AG10803 (cell line): ENCODE measurements around the gene ITPR2.
A peak's percentile ranks its signal among the peaks of the same experiment; 100 is the strongest.
"Not testable (repeated sequence)": the region's sequence is repeated elsewhere in the genome, so short reads cannot be mapped to it uniquely, and the experiment has no call there.

Experiments
- DNase-seq: peaks from one replicate; pipeline ENCODE4 v3.0.0; 2010; ENCODE audit warnings: low read depth
- H3K4me3 ChIP-seq: 2 replicates; pipeline ENCODE4 v1.5.1; 2011; ENCODE audit warnings: mild to moderate bottlenecking, low read length, control low read depth
- TF ChIP-seq, protein P1 (sequence below): conservative IDR thresholded peaks from 2 replicates; pipeline ENCODE4 v1.5.1; 2011; ENCODE audit warnings: mild to moderate bottlenecking, low read length, control low read depth, inconsistent platforms

Gene ITPR2

DNA sequence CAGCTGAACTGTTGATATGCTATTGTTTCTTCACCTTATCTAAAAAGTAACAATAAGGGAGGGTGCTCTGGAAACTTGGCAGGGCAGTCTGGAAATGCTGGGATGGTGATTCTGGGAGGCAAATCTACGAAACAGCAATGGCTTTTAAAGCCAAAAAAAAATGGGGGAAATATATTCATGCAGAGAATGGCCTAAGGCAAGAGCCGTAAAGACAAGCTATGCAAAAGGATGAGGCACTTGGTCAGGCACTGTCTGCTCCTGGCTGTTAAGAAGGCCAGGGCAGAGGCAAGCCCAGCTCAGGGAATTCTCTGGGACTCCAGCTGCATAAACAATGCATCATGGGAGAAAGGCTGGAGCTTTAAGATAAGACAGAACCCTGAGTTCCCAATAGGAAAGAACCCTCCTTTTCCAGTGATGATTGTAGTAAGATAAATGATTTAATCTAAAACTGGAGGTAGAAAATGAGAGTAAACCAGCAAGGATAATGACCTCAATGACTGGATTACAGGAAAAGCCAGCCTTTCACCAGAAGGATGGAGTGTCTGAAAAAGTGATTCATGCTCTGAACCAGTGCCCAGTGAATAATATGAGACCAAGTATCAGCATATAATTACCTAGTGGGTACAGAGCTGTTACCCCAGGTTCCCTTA is 46.0 kb downstream of the ITPR2 start:
- TF ChIP-seq, protein P1, sequence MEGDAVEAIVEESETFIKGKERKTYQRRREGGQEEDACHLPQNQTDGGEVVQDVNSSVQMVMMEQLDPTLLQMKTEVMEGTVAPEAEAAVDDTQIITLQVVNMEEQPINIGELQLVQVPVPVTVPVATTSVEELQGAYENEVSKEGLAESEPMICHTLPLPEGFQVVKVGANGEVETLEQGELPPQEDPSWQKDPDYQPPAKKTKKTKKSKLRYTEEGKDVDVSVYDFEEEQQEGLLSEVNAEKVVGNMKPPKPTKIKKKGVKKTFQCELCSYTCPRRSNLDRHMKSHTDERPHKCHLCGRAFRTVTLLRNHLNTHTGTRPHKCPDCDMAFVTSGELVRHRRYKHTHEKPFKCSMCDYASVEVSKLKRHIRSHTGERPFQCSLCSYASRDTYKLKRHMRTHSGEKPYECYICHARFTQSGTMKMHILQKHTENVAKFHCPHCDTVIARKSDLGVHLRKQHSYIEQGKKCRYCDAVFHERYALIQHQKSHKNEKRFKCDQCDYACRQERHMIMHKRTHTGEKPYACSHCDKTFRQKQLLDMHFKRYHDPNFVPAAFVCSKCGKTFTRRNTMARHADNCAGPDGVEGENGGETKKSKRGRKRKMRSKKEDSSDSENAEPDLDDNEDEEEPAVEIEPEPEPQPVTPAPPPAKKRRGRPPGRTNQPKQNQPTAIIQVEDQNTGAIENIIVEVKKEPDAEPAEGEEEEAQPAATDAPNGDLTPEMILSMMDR, result no peak

DNA sequence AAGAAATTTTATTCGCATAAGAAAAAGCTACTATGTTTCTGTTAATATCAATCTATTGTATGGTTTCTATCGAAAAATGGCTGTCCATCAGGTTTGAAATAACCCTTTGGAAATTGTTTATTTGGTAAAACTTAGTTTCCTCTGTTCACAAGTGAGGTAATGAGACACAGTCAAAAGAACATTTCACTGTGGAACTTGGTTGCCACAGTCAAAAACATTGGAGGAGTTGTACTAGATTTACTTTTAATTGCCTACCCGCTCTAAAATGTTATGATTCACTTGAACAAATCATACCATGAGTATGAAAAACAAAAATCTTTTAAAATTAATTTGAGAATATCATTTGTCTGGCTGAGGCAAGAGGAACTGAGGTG is 46.5 kb downstream of the ITPR2 start:
- no peak for DNase-seq
- no peak overlapping the region for H3K4me3 ChIP-seq
- TF ChIP-seq, protein P1, result no peak

More for the DNA sequence above, 46.0 kb downstream of the ITPR2 start:
- H3K4me3 ChIP-seq, result no peak overlapping the region
- DNase-seq, result peak; percentile 64

DNA sequence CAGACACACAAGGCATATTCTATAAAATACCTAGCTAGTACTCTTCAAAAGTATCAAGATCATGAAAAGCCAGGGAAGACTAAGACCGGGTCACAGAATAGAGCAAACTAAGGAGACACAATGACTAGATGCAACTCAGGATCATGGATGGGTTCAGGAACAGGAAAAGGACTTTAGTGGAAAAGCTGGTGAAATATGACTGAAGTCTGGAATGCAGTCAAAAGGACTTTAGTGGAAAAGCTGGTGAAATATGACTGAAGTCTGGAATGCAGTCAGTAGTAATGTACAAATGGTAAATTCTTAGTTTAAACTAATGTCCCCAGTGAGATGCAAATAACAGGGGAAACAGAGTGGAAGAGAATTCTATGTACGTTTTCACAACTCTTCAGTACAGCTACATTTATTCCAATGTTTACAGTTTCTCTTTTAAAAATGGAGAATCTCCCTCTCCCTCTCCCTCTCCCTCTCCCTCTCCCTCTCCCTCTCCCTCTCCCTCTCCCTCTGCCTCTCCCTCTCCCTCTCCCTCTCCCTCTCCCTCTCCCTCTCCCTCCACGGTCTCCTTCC is 49.1 kb downstream of the ITPR2 start:
- not testable (repeated sequence) for DNase-seq

DNA sequence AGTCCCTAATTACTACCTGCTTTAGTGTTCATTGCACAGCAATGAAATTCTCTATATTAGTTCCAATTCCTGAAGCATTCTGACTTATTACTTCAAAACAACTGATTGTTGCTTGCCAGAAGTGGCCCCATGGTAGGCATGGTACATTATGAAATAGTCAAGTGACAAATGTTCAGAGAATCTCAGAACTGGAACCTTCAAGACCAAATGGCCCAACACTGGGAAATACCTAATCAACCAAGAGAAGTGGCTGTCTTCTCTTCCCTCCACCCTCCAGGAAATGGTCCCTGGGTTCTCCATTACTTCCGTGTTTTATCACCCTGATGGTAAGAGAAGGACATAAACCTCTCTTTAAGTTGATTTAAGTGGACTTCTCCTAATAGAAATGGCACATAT is 49.9 kb downstream of the ITPR2 start:
- TF ChIP-seq, protein P1, result no peak

More for the DNA sequence above, 49.1 kb downstream of the ITPR2 start:
- H3K4me3 ChIP-seq, result not testable (repeated sequence)

DNA sequence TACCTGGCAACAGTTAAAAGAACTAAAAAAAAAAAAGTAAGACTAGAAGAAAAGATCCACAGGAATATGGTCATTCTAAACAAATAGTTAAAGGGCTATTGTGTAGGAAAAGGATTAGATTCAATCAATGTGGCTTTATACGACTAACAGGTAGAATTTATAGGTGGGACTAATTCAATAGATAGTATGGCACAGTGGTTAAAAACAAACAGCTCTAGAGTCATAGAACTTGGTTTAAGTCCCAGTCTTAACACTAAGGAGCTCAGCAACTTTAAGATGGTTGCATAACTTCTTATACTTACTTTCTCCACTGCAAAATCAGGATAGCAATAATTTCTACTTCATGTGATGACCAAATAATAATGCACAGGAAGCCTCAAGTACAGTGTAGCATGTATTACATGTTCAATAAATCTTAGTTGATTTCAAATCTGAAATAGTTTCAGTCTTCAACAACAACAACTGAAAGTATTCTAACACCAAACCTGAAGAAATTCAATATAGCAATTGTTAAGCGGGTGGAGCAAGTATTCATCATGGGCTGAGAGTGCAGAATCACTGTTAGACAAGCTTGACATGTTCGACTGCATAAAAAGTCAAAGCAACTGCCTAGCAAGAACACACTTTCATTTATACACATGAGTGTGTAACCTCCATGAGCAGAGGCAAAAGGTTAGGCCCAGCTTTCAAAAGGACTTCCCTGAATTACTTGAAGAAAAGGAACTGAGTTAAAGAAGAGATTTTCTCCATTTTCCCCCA is 50.4 kb downstream of the ITPR2 start:
- TF ChIP-seq, protein P1, result no peak
- no peak overlapping the region for H3K4me3 ChIP-seq
- DNase-seq, result no peak

More for the DNA sequence above, 49.9 kb downstream of the ITPR2 start:
- no peak overlapping the region for H3K4me3 ChIP-seq
- no peak for DNase-seq

DNA sequence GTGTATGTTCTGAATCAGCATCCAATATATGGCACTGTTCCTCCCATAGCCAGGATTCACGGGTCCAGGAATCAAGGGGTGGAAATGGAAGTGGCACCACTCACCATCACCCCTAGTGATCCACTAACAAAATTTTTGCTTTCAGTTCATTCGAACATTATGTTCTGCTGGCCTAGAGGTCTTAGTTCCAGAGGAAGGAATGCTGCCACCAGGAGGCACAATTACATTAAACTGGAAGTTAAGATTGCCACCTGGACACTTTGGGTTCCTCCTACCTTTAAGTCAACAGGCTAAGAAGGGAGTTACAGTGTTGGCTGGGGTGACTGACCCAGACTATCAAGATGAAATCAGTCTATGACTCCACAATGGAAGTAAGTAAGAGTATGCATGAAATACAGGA is 52.3 kb downstream of the ITPR2 start:
- not testable (repeated sequence) for DNase-seq

DNA sequence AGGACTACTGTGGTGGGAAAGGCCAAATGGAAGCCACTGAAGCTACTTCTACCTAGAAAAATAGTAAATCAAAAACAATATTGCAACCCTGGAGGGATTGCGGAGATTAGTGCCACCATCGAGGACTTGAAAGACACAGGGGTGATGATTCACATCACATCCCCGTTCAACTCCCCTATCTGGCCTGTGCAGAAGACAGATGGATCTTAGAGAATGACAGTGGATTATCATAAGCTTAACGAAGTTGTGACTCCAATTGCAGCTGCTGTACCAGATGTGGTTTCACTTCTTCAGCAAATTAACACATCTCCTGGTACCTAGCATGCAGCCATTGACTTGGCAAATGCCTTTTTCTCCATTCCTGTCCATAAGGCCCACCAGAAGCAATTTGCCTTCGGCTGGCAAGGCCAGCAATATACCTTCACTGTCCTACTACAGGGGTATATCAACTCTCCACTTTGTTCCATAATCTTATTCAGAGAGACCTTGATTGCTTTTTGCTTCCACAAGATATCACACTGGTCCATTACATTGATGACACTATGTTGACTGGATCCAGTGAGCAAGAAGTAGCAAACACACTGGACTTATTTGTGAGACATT is 54.7 kb downstream of the ITPR2 start:
- not testable (repeated sequence) for H3K4me3 ChIP-seq, DNase-seq

More for the DNA sequence above, 52.3 kb downstream of the ITPR2 start:
- not testable (repeated sequence) for H3K4me3 ChIP-seq

DNA sequence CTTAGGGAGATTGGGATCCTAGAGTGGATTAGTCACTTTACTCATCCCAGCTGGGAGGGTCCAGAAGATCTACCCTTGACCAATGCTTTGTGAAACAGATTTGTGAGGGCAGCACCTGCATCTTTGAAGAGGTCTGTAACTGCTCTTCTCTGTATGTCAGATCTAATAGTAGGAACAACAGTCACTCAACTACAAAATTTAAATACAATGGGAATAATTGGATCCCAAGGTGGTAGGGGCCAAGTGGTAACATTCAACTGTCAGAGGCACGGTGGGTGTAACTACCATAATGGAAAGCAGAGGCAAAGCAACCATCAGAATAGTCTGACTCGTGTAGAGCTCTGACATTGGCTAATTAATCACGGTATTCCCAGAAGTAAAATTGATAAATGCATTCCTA is 55.8 kb downstream of the ITPR2 start:
- H3K4me3 ChIP-seq, result no peak overlapping the region
- no peak for DNase-seq
- TF ChIP-seq, protein P1, result no peak

DNA sequence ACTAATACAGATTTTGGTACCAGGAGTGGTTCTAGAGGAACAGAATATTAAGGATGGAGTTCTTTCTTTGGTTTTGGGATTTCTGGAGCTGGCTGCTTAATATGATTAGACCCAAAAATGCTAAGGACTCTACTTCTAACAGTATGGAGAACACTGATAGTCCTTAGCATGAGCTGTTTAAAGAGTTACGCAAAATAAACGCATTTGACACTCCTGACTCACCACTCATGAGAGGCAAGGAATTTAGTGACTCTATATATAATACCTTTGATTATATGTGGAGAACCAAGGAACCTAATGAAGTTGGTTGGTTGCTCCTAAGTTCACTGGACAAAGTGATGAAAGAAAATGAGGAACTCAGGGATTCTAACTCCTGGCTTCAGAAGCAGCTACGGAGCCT is 57.0 kb downstream of the ITPR2 start:
- H3K4me3 ChIP-seq, DNase-seq: not testable (repeated sequence)
